HG02798 (cell line): ENCODE measurements around the gene TNFRSF13B.

Source experiments
- ATAC-seq: cut with Tn5 transposase; IDR thresholded peaks from one replicate; pipeline ENCODE4 v1.9.1; 2021; ENCODE audit warnings: mild to moderate bottlenecking; ENCODE audit not compliant: unreplicated experiment, poor library complexity

TNFRSF13B gene

DNA sequence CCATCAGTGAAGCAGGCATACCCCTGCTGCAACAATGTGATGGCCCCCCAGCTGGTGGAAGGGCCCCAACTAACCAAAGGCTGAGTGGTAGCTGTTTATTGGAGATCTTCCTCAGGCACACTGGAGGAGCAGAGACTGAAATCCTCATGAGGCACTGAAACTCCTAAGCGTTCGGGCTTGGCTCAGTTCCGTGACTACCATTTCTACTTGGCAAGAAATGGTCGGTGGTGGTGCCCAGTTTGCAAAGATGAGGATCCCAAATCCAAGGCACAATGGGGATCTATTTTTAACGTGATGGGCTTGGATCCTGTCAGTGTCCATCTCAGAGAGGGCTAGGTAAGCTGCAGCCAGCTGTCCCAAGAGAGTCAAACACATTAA is 82.8 kb downstream of the TNFRSF13B start:
- ATAC-seq, result no peak
